Measurements from ENCODE around the gene SH3BGRL.

The SH3BGRL gene

DNA sequence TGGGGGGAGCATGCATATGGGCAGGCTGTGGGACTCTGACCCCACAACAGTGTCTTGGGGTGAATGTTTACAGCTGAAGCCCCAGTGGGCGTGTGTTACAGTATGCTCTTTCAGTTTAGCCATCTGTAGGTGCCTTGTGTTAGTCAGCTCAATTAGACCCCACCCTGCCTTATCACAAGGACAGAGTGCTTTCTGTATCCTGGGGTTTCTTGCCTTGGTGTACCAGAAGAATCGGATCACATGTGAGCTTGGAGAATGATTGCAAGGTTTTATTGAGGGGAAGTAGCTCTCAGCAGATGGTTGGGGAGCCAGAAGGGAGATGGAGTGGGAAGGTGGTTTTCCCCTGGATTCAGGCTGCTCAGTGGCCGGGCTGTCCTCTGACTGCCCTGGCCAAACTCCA lies 27.3 kb downstream of the SH3BGRL start:
- Histone ChIP-seq H3K4me1 (ENCODE audit: control insufficient read depth, low read depth, low read length) (peaks cover 6% of the 10 kb centered on the region), H3K36me3 (ENCODE audit: control insufficient read depth, low read depth, low read length) (no peaks in the 10 kb centered on the region), H3K9me3 (ENCODE audit: control insufficient read depth, low read depth, low read length) (peaks cover 5% of the 10 kb centered on the region), H3K27me3 (ENCODE audit: control insufficient read depth, insufficient read depth, low read length) (no peaks in the 10 kb centered on the region), H3K4me3 (ENCODE audit: low read length) (no peak overlapping the region), H3K27ac (ENCODE audit: low read length) (no peak overlapping the region), H3K9ac (ENCODE audit: low read length) (no peak overlapping the region)

- no peak overlapping the region for H3K4me3 ChIP-seq (ENCODE audit: low read length)
- no peaks in the 10 kb centered on the region for H3K36me3 ChIP-seq (ENCODE audit: control insufficient read depth, low read depth, low read length)
- peaks cover 6% of the 10 kb centered on the region for H3K4me1 ChIP-seq (ENCODE audit: control insufficient read depth, low read depth, low read length)
- H3K27me3 ChIP-seq (ENCODE audit: control insufficient read depth, insufficient read depth, low read length): no peaks in the 10 kb centered on the region
- H3K9me3 ChIP-seq (ENCODE audit: control insufficient read depth, low read depth, low read length): peaks cover 5% of the 10 kb centered on the region
- no peak overlapping the region for H3K27ac ChIP-seq (ENCODE audit: low read length)
- H3K9ac ChIP-seq (ENCODE audit: low read length): no peak overlapping the region
Measured at GRCh38 chrX:81229901-81230300, 28.0 kb downstream of the SH3BGRL start.

GRCh38 chrX:81231476-81231875 lies 29.6 kb downstream of the SH3BGRL start:
- Histone ChIP-seq H3K9ac (ENCODE audit: low read length) (no peak overlapping the region), H3K27ac (ENCODE audit: low read length) (no peak overlapping the region), H3K27me3 (ENCODE audit: control insufficient read depth, insufficient read depth, low read length) (no peaks in the 10 kb centered on the region), H3K4me1 (ENCODE audit: control insufficient read depth, low read depth, low read length) (peaks cover 6% of the 10 kb centered on the region), H3K36me3 (ENCODE audit: control insufficient read depth, low read depth, low read length) (no peaks in the 10 kb centered on the region), H3K4me3 (ENCODE audit: low read length) (no peak overlapping the region), H3K9me3 (ENCODE audit: control insufficient read depth, low read depth, low read length) (peaks cover 13% of the 10 kb centered on the region)

GRCh38 chrX:81232218-81232617 lies 30.3 kb downstream of the SH3BGRL start:
- no peaks in the 10 kb centered on the region for H3K27me3 ChIP-seq (ENCODE audit: control insufficient read depth, insufficient read depth, low read length)
- H3K36me3 ChIP-seq (ENCODE audit: control insufficient read depth, low read depth, low read length): no peaks in the 10 kb centered on the region
- no peak overlapping the region for H3K9ac ChIP-seq (ENCODE audit: low read length)
- no peak overlapping the region for H3K4me3 ChIP-seq (ENCODE audit: low read length)
- peaks cover 13% of the 10 kb centered on the region for H3K9me3 ChIP-seq (ENCODE audit: control insufficient read depth, low read depth, low read length)
- peaks cover under 1% of the 10 kb centered on the region for H3K4me1 ChIP-seq (ENCODE audit: control insufficient read depth, low read depth, low read length)
- H3K27ac ChIP-seq (ENCODE audit: low read length): no peak overlapping the region

GRCh38 chrX:81237516-81237915 lies 35.6 kb downstream of the SH3BGRL start:
- no peak overlapping the region for H3K4me3 ChIP-seq (ENCODE audit: low read length)
- H3K9me3 ChIP-seq (ENCODE audit: control insufficient read depth, low read depth, low read length): peaks cover 12% of the 10 kb centered on the region
- H3K4me1 ChIP-seq (ENCODE audit: control insufficient read depth, low read depth, low read length): no peaks in the 10 kb centered on the region
- no peaks in the 10 kb centered on the region for H3K36me3 ChIP-seq (ENCODE audit: control insufficient read depth, low read depth, low read length)
- no peaks in the 10 kb centered on the region for H3K27me3 ChIP-seq (ENCODE audit: control insufficient read depth, insufficient read depth, low read length)
- H3K27ac ChIP-seq (ENCODE audit: low read length): no peak overlapping the region
- no peak overlapping the region for H3K9ac ChIP-seq (ENCODE audit: low read length)

DNA sequence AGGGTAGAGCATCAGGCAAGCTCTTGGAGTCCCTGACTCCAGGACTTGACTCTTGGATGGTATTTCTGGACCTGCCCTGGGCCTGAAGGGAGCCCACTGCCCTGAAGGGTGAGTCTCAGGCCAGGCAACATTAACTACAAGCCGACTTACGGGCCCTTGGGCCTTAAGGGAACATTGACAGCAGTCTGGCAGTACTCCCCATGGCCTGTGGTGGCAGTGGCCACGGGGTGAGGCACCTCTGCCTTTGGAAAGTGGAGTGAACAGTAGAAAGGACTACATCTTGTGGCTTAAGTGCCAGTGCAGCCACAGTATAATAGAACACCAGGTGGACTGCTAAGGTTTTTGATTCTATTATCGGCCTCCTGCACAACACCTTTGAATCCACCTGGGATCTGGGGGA lies 36.3 kb downstream of the SH3BGRL start:
- Histone ChIP-seq H3K9me3 (ENCODE audit: control insufficient read depth, low read depth, low read length) (peaks cover 14% of the 10 kb centered on the region), H3K27ac (ENCODE audit: low read length) (no peak overlapping the region), H3K4me1 (ENCODE audit: control insufficient read depth, low read depth, low read length) (no peaks in the 10 kb centered on the region), H3K4me3 (ENCODE audit: low read length) (no peak overlapping the region), H3K36me3 (ENCODE audit: control insufficient read depth, low read depth, low read length) (no peaks in the 10 kb centered on the region), H3K27me3 (ENCODE audit: control insufficient read depth, insufficient read depth, low read length) (no peaks in the 10 kb centered on the region), H3K9ac (ENCODE audit: low read length) (no peak overlapping the region)

GRCh38 chrX:81240701-81241331 lies 38.9 kb downstream of the SH3BGRL start:
- no peak overlapping the region for H3K9ac ChIP-seq (ENCODE audit: low read length)
- peaks cover 17% of the 10 kb centered on the region for H3K9me3 ChIP-seq (ENCODE audit: control insufficient read depth, low read depth, low read length)
- H3K27ac ChIP-seq (ENCODE audit: low read length): no peak overlapping the region
- H3K27me3 ChIP-seq (ENCODE audit: control insufficient read depth, insufficient read depth, low read length): no peaks in the 10 kb centered on the region
- H3K4me1 ChIP-seq (ENCODE audit: control insufficient read depth, low read depth, low read length): no peaks in the 10 kb centered on the region
- H3K4me3 ChIP-seq (ENCODE audit: low read length): no peak overlapping the region
- no peaks in the 10 kb centered on the region for H3K36me3 ChIP-seq (ENCODE audit: control insufficient read depth, low read depth, low read length)

- Histone ChIP-seq H3K4me3 (ENCODE audit: low read length) (no peak overlapping the region), H3K27me3 (ENCODE audit: control insufficient read depth, insufficient read depth, low read length) (no peaks in the 10 kb centered on the region), H3K36me3 (ENCODE audit: control insufficient read depth, low read depth, low read length) (no peaks in the 10 kb centered on the region), H3K4me1 (ENCODE audit: control insufficient read depth, low read depth, low read length) (no peaks in the 10 kb centered on the region), H3K9ac (ENCODE audit: low read length) (no peak overlapping the region), H3K9me3 (ENCODE audit: control insufficient read depth, low read depth, low read length) (peaks cover 14% of the 10 kb centered on the region), H3K27ac (ENCODE audit: low read length) (no peak overlapping the region)
Measured at GRCh38 chrX:81241753-81242152, 39.9 kb downstream of the SH3BGRL start.

DNA sequence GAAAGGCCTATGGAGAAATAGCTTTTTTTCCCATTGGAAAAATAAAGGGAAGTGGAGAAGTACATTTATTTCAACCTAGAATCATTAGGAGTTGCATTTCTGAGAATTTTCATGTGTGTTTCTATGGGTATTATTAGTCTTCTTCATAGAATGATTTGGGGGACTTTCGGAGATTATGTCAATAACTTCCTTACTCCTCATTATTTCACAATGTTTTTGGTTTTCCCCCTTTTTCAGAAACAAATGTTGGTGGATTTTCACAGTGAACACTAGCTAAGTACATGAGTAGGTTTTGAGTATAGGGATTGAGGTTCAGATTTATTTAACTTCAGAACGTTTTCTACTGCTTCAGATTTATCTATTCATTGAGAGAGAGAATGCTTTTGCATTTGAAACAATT lies 54.0 kb downstream of the SH3BGRL start:
- H3K27me3 ChIP-seq (ENCODE audit: control insufficient read depth, insufficient read depth, low read length): no peaks in the 10 kb centered on the region
- no peak overlapping the region for H3K9ac ChIP-seq (ENCODE audit: low read length)
- H3K4me1 ChIP-seq (ENCODE audit: control insufficient read depth, low read depth, low read length): peaks cover 4% of the 10 kb centered on the region
- peaks cover 10% of the 10 kb centered on the region for H3K9me3 ChIP-seq (ENCODE audit: control insufficient read depth, low read depth, low read length)
- H3K27ac ChIP-seq (ENCODE audit: low read length): no peak overlapping the region
- H3K36me3 ChIP-seq (ENCODE audit: control insufficient read depth, low read depth, low read length): no peaks in the 10 kb centered on the region
- no peak overlapping the region for H3K4me3 ChIP-seq (ENCODE audit: low read length)

GRCh38 chrX:81257817-81258216 lies 55.9 kb downstream of the SH3BGRL start:
- H3K9me3 ChIP-seq (ENCODE audit: control insufficient read depth, low read depth, low read length): peaks cover 10% of the 10 kb centered on the region

GRCh38 chrX:81259020-81259713 lies 57.3 kb downstream of the SH3BGRL start:
- peaks cover 15% of the 10 kb centered on the region for H3K9me3 ChIP-seq (ENCODE audit: control insufficient read depth, low read depth, low read length)
- no peak overlapping the region for H3K4me3 ChIP-seq (ENCODE audit: low read length)
- H3K36me3 ChIP-seq (ENCODE audit: control insufficient read depth, low read depth, low read length): no peaks in the 10 kb centered on the region
- no peaks in the 10 kb centered on the region for H3K27me3 ChIP-seq (ENCODE audit: control insufficient read depth, insufficient read depth, low read length)
- no peak overlapping the region for H3K9ac ChIP-seq (ENCODE audit: low read length)
- H3K27ac ChIP-seq (ENCODE audit: low read length): no peak overlapping the region
- peaks cover 17% of the 10 kb centered on the region for H3K4me1 ChIP-seq (ENCODE audit: control insufficient read depth, low read depth, low read length)

More at GRCh38 chrX:81257817-81258216, 55.9 kb downstream of the SH3BGRL start:
- no peak overlapping the region for H3K4me3 ChIP-seq (ENCODE audit: low read length)
- no peaks in the 10 kb centered on the region for H3K27me3 ChIP-seq (ENCODE audit: control insufficient read depth, insufficient read depth, low read length)
- H3K4me1 ChIP-seq (ENCODE audit: control insufficient read depth, low read depth, low read length): peaks cover 8% of the 10 kb centered on the region
- H3K9ac ChIP-seq (ENCODE audit: low read length): no peak overlapping the region
- H3K27ac ChIP-seq (ENCODE audit: low read length): no peak overlapping the region
- H3K36me3 ChIP-seq (ENCODE audit: control insufficient read depth, low read depth, low read length): no peaks in the 10 kb centered on the region
